Nephron progenitor cell (in vitro differentiated cells): ENCODE data around the gene SLC30A5.
"Not testable (repeated sequence)": the region's sequence is repeated elsewhere in the genome, so short reads cannot be mapped to it uniquely, and the experiment has no call there.

Experiments
- DNase-seq: peaks from one replicate; pipeline ENCODE4 v3.0.0; 2021
- H3K27ac Mint-ChIP-seq: 2 replicates; pipeline ENCODE4 v1.8.0; 2021; ENCODE audit warnings: mild to moderate bottlenecking, moderate library complexity, mixed read lengths
- H3K27me3 Mint-ChIP-seq: 2 replicates; pipeline ENCODE4 v1.8.0; 2021; ENCODE audit warnings: mild to moderate bottlenecking, low read depth, mixed read lengths; ENCODE audit not compliant: poor library complexity
- H3K36me3 Mint-ChIP-seq: 2 replicates; pipeline ENCODE4 v1.8.0; 2021; ENCODE audit warnings: low read depth, mixed read lengths
- H3K4me1 Mint-ChIP-seq: 2 replicates; pipeline ENCODE4 v1.8.0; 2021; ENCODE audit warnings: mixed read lengths
- H3K4me3 Mint-ChIP-seq: 2 replicates; pipeline ENCODE4 v1.8.0; 2021; ENCODE audit warnings: mild to moderate bottlenecking, moderate library complexity, mixed read lengths
- H3K9me3 Mint-ChIP-seq: 2 replicates; pipeline ENCODE4 v1.8.0; 2021; ENCODE audit warnings: mild to moderate bottlenecking, moderate library complexity, mixed read lengths
- CTCF ChIP-seq: fragments of 200-600 bp; sonication (generic); IDR thresholded peaks from 2 replicates; pipeline ENCODE4 v1.5.0; 2021; ENCODE audit warnings: antibody characterized with exemption

SLC30A5 gene

GRCh38 chr5:69093771-69094482, at the start of gene SLC30A5:
Gene SLC30A5 (plus strand): TSS chr5:69094014. CDS start chr5:69094256, 242 bp downstream.
- H3K9me3 Mint-ChIP-seq, result no peaks in the 10 kb centered on the region
- TF ChIP-seq CTCF, result peak; percentile 82
- H3K36me3 Mint-ChIP-seq, result peaks cover 16% of the 10 kb centered on the region
- no peaks in the 10 kb centered on the region for H3K27me3 Mint-ChIP-seq
- peak within 1 kb of the TSS; percentile 99 for H3K27ac Mint-ChIP-seq
- H3K4me1 Mint-ChIP-seq, result peaks cover 27% of the 10 kb centered on the region
- peak within 1 kb of the TSS; percentile 92 for H3K4me3 Mint-ChIP-seq
- peak; percentile 97 for DNase-seq

- H3K4me3 Mint-ChIP-seq, DNase-seq, H3K27ac Mint-ChIP-seq, H3K36me3 Mint-ChIP-seq, H3K9me3 Mint-ChIP-seq: not testable (repeated sequence)
- peaks cover 10% of the 10 kb centered on the region for H3K27me3 Mint-ChIP-seq
- H3K4me1 Mint-ChIP-seq, result peaks cover 16% of the 10 kb centered on the region
Measured at GRCh38 chr5:69045213-69045612, 48.6 kb upstream of the SLC30A5 start.

- TF ChIP-seq CTCF, result no peak
Measured at GRCh38 chr5:69046375-69046957, 47.3 kb upstream of the SLC30A5 start.

GRCh38 chr5:69048230-69048629, 45.6 kb upstream of the SLC30A5 start:
- Mint-ChIP-seq H3K4me1 (peaks cover 16% of the 10 kb centered on the region), H3K36me3 (no peaks in the 10 kb centered on the region), H3K27ac (no peak overlapping the region), H3K9me3 (no peaks in the 10 kb centered on the region), H3K27me3 (no peaks in the 10 kb centered on the region), H3K4me3 (no peak overlapping the region)
- peak; percentile 18 for TF ChIP-seq CTCF
- DNase-seq, result no peak

More at GRCh38 chr5:69046375-69046957, 47.3 kb upstream of the SLC30A5 start:
- DNase-seq, result no peak
- H3K4me1 Mint-ChIP-seq, result peaks cover 16% of the 10 kb centered on the region
- H3K4me3 Mint-ChIP-seq, result no peak overlapping the region
- H3K27me3 Mint-ChIP-seq, result no peaks in the 10 kb centered on the region
- H3K9me3 Mint-ChIP-seq, result no peaks in the 10 kb centered on the region
- no peak overlapping the region for H3K27ac Mint-ChIP-seq
- no peaks in the 10 kb centered on the region for H3K36me3 Mint-ChIP-seq

GRCh38 chr5:69049151-69049550, 44.7 kb upstream of the SLC30A5 start:
- no peak overlapping the region for H3K4me3 Mint-ChIP-seq
- H3K27ac Mint-ChIP-seq, result no peak overlapping the region
- TF ChIP-seq CTCF, result no peak
- no peaks in the 10 kb centered on the region for H3K27me3 Mint-ChIP-seq
- no peaks in the 10 kb centered on the region for H3K9me3 Mint-ChIP-seq
- no peak for DNase-seq
- H3K4me1 Mint-ChIP-seq, result peaks cover 9% of the 10 kb centered on the region
- no peaks in the 10 kb centered on the region for H3K36me3 Mint-ChIP-seq

GRCh38 chr5:69049796-69050195, 44.0 kb upstream of the SLC30A5 start:
- Mint-ChIP-seq H3K27me3 (no peaks in the 10 kb centered on the region), H3K9me3 (no peaks in the 10 kb centered on the region), H3K36me3 (no peaks in the 10 kb centered on the region), H3K4me3 (no peak overlapping the region), H3K4me1 (peaks cover 5% of the 10 kb centered on the region), H3K27ac (no peak overlapping the region)
- DNase-seq, result no peak
- no peak for TF ChIP-seq CTCF
